Mesendoderm (in vitro differentiated cells): ENCODE data around the gene FTSJ3.

Experiments used
- DNase-seq: peaks from one replicate; pipeline ENCODE4 v3.0.0; 2013
- H2AK5ac ChIP-seq: 2 replicates; pipeline ENCODE4 v1.6.1; 2013; ENCODE audit warnings: low read length, inconsistent platforms
- H2BK120ac ChIP-seq: 2 replicates; pipeline ENCODE4 v1.6.1; 2013; ENCODE audit warnings: low read depth, mild to moderate bottlenecking, low read length, moderate library complexity, mixed read lengths
- H2BK15ac ChIP-seq: replicated peaks from 2 replicates; pipeline ENCODE4 v1.6.1; 2013; ENCODE audit warnings: low read depth, mild to moderate bottlenecking, moderate library complexity
- H2BK5ac ChIP-seq: 2 replicates; pipeline ENCODE4 v1.6.1; 2013; ENCODE audit warnings: low read length, inconsistent platforms
- H3K18ac ChIP-seq: 2 replicates; pipeline ENCODE4 v1.6.1; 2013; ENCODE audit warnings: mild to moderate bottlenecking, low read length, mixed read lengths
- H3K23ac ChIP-seq: one replicate; pipeline ENCODE4 v1.6.1; 2013; ENCODE audit warnings: low read length
- H3K27ac ChIP-seq: 2 replicates; pipeline ENCODE4 v1.5.1; 2013; ENCODE audit warnings: low read depth, mild to moderate bottlenecking, inconsistent platforms, low read length, moderate library complexity
- H3K27me3 ChIP-seq: 2 replicates; pipeline ENCODE4 v1.6.1; 2013; ENCODE audit warnings: low read length, control low read depth, mild to moderate bottlenecking, inconsistent platforms; ENCODE audit not compliant: insufficient read depth, poor library complexity
- H3K36me3 ChIP-seq: 2 replicates; pipeline ENCODE4 v1.6.1; 2013; ENCODE audit warnings: low read length, inconsistent platforms; ENCODE audit not compliant: control insufficient read depth, insufficient read depth
- H3K4ac ChIP-seq: one replicate; pipeline ENCODE4 v1.6.1; 2013; ENCODE audit warnings: low read depth, mild to moderate bottlenecking, low read length, moderate library complexity
- H3K4me1 ChIP-seq: 2 replicates; pipeline ENCODE4 v1.6.1; 2013; ENCODE audit warnings: low read depth, low read length, inconsistent platforms; ENCODE audit not compliant: control insufficient read depth
- H3K4me2 ChIP-seq: 2 replicates; pipeline ENCODE4 v1.6.1; 2013; ENCODE audit warnings: low read length
- H3K4me3 ChIP-seq: 2 replicates; pipeline ENCODE4 v1.5.1; 2013; ENCODE audit warnings: mild to moderate bottlenecking, low read length
- H3K56ac ChIP-seq: one replicate; pipeline ENCODE4 v1.6.1; 2013; ENCODE audit warnings: low read length
- H3K79me1 ChIP-seq: 2 replicates; pipeline ENCODE4 v1.6.1; 2013; ENCODE audit warnings: low read length, inconsistent platforms
- H3K79me2 ChIP-seq: 2 replicates; pipeline ENCODE4 v1.6.1; 2013; ENCODE audit warnings: mild to moderate bottlenecking, low read length; ENCODE audit not compliant: control insufficient read depth, insufficient read depth
- H3K9ac ChIP-seq: 2 replicates; pipeline ENCODE4 v1.6.1; 2013; ENCODE audit warnings: low read length, inconsistent platforms
- H4K5ac ChIP-seq: one replicate; pipeline ENCODE4 v1.6.1; 2013; ENCODE audit warnings: low read length
- H4K8ac ChIP-seq: one replicate; pipeline ENCODE4 v1.6.1; 2013; ENCODE audit warnings: low read depth, mild to moderate bottlenecking, control low read depth, low read length, moderate library complexity
- WGBS: extraction: QIAGEN DNeasy Blood & Tissue Kit; methylation state at CpG from one replicate; pipeline ENCODE4 v1.1.7; 2013; ENCODE audit warnings: low lambda C conversion rate, missing lambda C conversion rate; ENCODE audit not compliant: insufficient coverage; ENCODE audit errors: extremely low coverage; 5-methylcytosine and 5-hydroxymethylcytosine counted together

The FTSJ3 gene

DNA sequence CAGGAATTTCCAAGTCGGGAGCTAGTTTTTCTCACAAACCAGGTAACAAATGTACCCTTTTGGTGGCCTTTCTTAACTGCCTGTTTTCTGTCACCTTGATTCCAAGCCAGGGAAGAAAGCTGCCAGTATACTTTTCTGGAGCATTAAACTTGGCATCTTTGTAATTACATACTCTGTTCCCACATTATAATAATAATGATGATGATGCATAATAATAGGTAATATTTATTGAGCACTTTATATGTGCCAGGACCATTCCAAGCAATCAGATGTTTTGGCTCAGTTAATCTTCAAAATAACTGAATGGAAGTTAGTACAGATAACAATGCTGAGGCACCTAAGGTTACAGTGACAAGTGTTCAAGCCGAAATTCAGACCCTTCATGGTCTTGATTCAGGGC, 11.3 kb downstream of the FTSJ3 start:
- H3K79me2 ChIP-seq: no peaks in the 10 kb centered on the region
- no CpG with 5 or more reads among the region's 2 CpGs for WGBS
- H3K18ac ChIP-seq: no peak overlapping the region
- no peaks in the 10 kb centered on the region for H3K4me1 ChIP-seq
- H3K56ac ChIP-seq: no peak overlapping the region
- no peak overlapping the region for H3K23ac ChIP-seq
- no peak overlapping the region for H3K4ac ChIP-seq
- no peak overlapping the region for H2BK15ac ChIP-seq
- H3K27ac ChIP-seq: no peak overlapping the region
- no peak overlapping the region for H2BK5ac ChIP-seq
- DNase-seq: no peak
- no peak overlapping the region for H3K4me3 ChIP-seq
- no peak overlapping the region for H3K4me2 ChIP-seq
- peaks cover 41% of the 10 kb centered on the region for H3K36me3 ChIP-seq
- peaks cover 3% of the 10 kb centered on the region for H3K79me1 ChIP-seq
- H3K9ac ChIP-seq: no peak overlapping the region
- no peak overlapping the region for H4K5ac ChIP-seq
- H4K8ac ChIP-seq: no peak overlapping the region
- no peak overlapping the region for H2BK120ac ChIP-seq
- no peaks in the 10 kb centered on the region for H3K27me3 ChIP-seq
- no peak overlapping the region for H2AK5ac ChIP-seq

DNA sequence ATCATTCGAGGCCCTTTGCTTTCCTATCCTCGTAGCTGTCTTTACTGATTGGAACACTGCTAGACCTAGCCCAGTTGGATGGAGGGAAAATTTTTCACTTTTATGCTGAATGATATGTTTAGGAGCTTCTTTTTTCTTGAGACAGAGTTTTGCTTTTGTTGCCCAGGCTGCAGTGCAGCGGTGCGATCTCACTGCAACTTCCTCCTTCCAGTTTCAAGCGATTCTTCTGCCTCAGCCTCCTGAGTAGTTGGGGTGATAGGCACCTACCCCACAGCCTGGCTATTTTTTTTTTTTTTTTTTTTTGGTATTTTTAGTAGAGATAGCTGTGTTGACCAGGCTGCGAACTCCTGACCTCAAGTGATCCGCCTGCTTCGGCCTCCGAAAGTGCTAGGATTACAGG, 17.5 kb downstream of the FTSJ3 start:
- Histone ChIP-seq H4K5ac (no peak overlapping the region), H3K18ac (no peak overlapping the region), H3K23ac (no peak overlapping the region), H3K27ac (no peak overlapping the region), H2BK5ac (no peak overlapping the region), H3K4me1 (no peaks in the 10 kb centered on the region), H3K36me3 (peaks cover 17% of the 10 kb centered on the region), H3K27me3 (no peaks in the 10 kb centered on the region), H2BK15ac (no peak overlapping the region), H2AK5ac (no peak overlapping the region), H3K4me3 (no peak overlapping the region), H4K8ac (no peak overlapping the region), H3K4ac (no peak overlapping the region), H3K56ac (no peak overlapping the region), H3K4me2 (no peak overlapping the region), H3K79me1 (no peaks in the 10 kb centered on the region), H3K79me2 (no peaks in the 10 kb centered on the region), H3K9ac (no peak overlapping the region), H2BK120ac (no peak overlapping the region)
- no peak for DNase-seq
- WGBS: no CpG with 5 or more reads among the region's 9 CpGs

DNA sequence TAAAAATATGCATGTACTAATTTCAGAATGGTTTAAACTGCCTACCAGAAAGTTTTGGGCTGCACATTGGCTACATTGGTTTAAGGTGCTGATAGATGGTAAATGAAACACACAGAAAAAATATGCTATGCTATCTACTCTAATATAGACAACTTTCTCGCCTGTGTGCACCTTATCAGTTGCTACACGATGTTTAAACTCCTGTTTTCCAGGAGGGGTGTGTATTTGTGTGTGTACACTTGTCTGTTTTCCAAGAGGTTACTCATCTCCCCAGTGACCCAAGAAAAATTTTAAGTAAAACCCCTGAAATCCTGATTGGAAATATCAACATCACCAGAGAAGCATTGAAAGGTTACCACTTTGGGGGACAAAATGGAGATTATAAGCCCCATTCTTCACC, 21.9 kb downstream of the FTSJ3 start:
- Histone ChIP-seq H3K27me3 (no peaks in the 10 kb centered on the region), H3K4me2 (no peak overlapping the region), H2AK5ac (no peak overlapping the region), H3K79me2 (no peaks in the 10 kb centered on the region), H4K8ac (no peak overlapping the region), H2BK120ac (no peak overlapping the region), H2BK15ac (no peak overlapping the region), H4K5ac (no peak overlapping the region), H2BK5ac (no peak overlapping the region), H3K18ac (no peak overlapping the region), H3K4me3 (no peak overlapping the region), H3K4me1 (no peaks in the 10 kb centered on the region), H3K79me1 (no peaks in the 10 kb centered on the region), H3K4ac (no peak overlapping the region), H3K27ac (no peak overlapping the region), H3K36me3 (peaks cover 9% of the 10 kb centered on the region), H3K9ac (no peak overlapping the region), H3K23ac (no peak overlapping the region), H3K56ac (no peak overlapping the region)
- WGBS: no CpG with 5 or more reads among the region's 2 CpGs
- DNase-seq: no peak

DNA sequence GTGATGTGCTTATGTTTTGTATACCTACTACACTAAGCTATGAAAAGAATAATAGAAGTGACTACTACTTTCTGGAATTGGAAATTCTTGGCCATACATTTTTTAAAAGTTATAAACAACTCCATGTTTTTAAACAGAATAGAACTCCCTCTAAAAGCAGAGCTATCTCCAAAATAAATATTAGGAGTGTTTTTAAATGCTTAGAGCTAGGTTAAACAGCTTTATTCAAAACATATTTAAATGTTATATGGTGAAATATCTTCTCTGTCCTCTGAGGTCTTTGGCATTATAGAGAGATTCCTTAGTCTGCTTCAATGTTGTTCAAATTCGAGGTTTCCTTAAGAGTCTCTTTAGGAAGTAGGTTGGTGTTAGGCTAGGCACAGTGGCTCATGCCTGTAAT, 23.1 kb downstream of the FTSJ3 start:
- H3K27ac ChIP-seq: no peak overlapping the region
- H2BK15ac ChIP-seq: no peak overlapping the region
- H3K56ac ChIP-seq: no peak overlapping the region
- H3K18ac ChIP-seq: no peak overlapping the region
- no peak overlapping the region for H3K4ac ChIP-seq
- WGBS: no CpG with 5 or more reads among the region's 1 CpG
- H2BK120ac ChIP-seq: no peak overlapping the region
- no peak overlapping the region for H3K4me3 ChIP-seq
- no peak overlapping the region for H4K8ac ChIP-seq
- no peaks in the 10 kb centered on the region for H3K27me3 ChIP-seq
- no peak for DNase-seq
- H3K36me3 ChIP-seq: peaks cover 10% of the 10 kb centered on the region
- H3K9ac ChIP-seq: no peak overlapping the region
- no peak overlapping the region for H2AK5ac ChIP-seq
- no peak overlapping the region for H4K5ac ChIP-seq
- H3K79me1 ChIP-seq: no peaks in the 10 kb centered on the region
- no peaks in the 10 kb centered on the region for H3K4me1 ChIP-seq
- H3K23ac ChIP-seq: no peak overlapping the region
- H3K79me2 ChIP-seq: no peaks in the 10 kb centered on the region
- no peak overlapping the region for H2BK5ac ChIP-seq
- no peak overlapping the region for H3K4me2 ChIP-seq

DNA sequence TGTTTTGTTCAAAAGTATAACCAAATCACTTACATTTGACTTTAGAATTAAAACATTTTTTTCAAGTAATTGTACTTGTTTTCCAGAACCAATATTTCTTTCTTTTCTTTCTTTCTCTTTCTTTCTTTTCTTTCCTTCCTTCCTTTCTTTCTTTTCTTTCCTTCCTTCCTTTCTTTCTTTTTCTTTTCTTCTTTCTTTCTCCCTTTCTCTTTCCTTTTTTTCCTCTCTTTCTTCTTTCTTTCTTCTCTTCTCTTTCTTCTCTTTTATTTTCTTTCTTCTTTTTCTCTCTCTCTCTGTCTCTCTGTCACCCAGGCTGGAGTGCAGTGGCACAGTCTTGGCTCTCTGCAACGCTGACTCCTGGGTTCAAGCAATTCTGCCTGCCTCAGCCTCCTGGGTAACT, 26.7 kb downstream of the FTSJ3 start:
- Histone ChIP-seq H3K36me3 (peaks cover 9% of the 10 kb centered on the region), H4K5ac (no peak overlapping the region), H3K18ac (no peak overlapping the region), H2BK120ac (no peak overlapping the region), H3K27me3 (no peaks in the 10 kb centered on the region), H3K4me1 (no peaks in the 10 kb centered on the region), H3K4me2 (no peak overlapping the region), H4K8ac (no peak overlapping the region), H3K4me3 (no peak overlapping the region), H3K27ac (no peak overlapping the region), H2AK5ac (no peak overlapping the region), H3K79me2 (no peaks in the 10 kb centered on the region), H3K56ac (no peak overlapping the region), H2BK5ac (no peak overlapping the region), H3K23ac (no peak overlapping the region), H3K79me1 (peaks cover 4% of the 10 kb centered on the region), H2BK15ac (no peak overlapping the region), H3K9ac (no peak overlapping the region), H3K4ac (no peak overlapping the region)
- WGBS: no CpG with 5 or more reads among the region's 1 CpG
- no peak for DNase-seq

DNA sequence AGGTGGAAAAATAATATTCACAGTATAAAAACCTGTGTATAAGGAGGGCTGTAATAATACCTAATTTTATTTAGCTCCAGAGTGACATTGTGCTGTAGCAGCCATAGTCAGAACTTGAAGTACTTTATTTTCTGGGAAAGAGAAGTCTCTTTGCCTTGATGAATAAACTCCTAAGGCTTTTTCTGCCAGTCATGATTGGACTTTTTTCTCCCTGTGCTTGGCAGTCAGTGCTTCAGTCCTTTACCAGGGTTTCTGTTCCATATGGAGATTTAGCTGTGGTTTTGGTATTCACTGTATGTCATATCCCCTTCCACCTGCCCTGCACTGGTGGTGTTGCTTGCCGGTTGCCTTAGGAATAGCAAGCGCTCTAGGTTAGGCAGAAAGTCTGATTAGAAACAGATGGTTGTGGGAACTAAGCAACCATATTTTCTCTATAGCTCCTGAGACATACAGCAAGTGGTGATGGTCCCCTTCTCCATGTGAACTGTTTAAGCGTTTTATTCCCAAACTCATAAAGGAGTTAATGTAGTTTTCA, 28.8 kb downstream of the FTSJ3 start:
- H3K4me1 ChIP-seq: no peaks in the 10 kb centered on the region
- no peaks in the 10 kb centered on the region for H3K27me3 ChIP-seq
- peaks cover 6% of the 10 kb centered on the region for H3K79me1 ChIP-seq
- no peak overlapping the region for H4K8ac ChIP-seq
- no peak overlapping the region for H2BK120ac ChIP-seq
- no peak overlapping the region for H3K4me3 ChIP-seq
- no peak for DNase-seq
- H2BK15ac ChIP-seq: no peak overlapping the region
- H2BK5ac ChIP-seq: no peak overlapping the region
- no peak overlapping the region for H3K56ac ChIP-seq
- H3K36me3 ChIP-seq: peaks cover 11% of the 10 kb centered on the region
- no peak overlapping the region for H3K9ac ChIP-seq
- H3K18ac ChIP-seq: no peak overlapping the region
- H3K4ac ChIP-seq: no peak overlapping the region
- no peak overlapping the region for H2AK5ac ChIP-seq
- H4K5ac ChIP-seq: no peak overlapping the region
- no CpG with 5 or more reads among the region's 3 CpGs for WGBS
- H3K27ac ChIP-seq: no peak overlapping the region
- no peaks in the 10 kb centered on the region for H3K79me2 ChIP-seq
- H3K23ac ChIP-seq: no peak overlapping the region
- no peak overlapping the region for H3K4me2 ChIP-seq
